C4-2B (cell line): ENCODE results near the gene SNED1.

Experiments used
- CTCF ChIP-seq: fragments of 450-650 bp; conservative IDR thresholded peaks from 2 replicates; pipeline ENCODE4 v1.5.1; 2017; ENCODE audit warnings: mild to moderate bottlenecking
- ZFX ChIP-seq: fragments of 450-650 bp; IDR thresholded peaks from 2 replicates; pipeline ENCODE4 v1.6.1; 2017

GRCh38 chr2:241064008-241064801 is 65.8 kb downstream of the SNED1 start:
- TF ChIP-seq CTCF (no peak), ZFX (no peak)
